Loucy (cell line): Measurements from ENCODE around the gene ANKDD1A.

Experiments used
- H2AFZ ChIP-seq: fragments of 200-600 bp; sonication (generic); 2 replicates; pipeline ENCODE4 v1.6.0; 2016; ENCODE audit warnings: antibody characterized with exemption, mild to moderate bottlenecking, low read length, moderate library complexity
- H3F3A ChIP-seq: fragments of 200-600 bp; 2 replicates; pipeline ENCODE4 v1.6.0; 2016; ENCODE audit warnings: antibody characterized with exemption, low read depth, mild to moderate bottlenecking
- H3K27me3 ChIP-seq: fragments of 200-600 bp; sonication (generic); 2 replicates; pipeline ENCODE4 v1.6.1; 2014; ENCODE audit warnings: low read length, mild to moderate bottlenecking; ENCODE audit not compliant: insufficient read depth, poor library complexity, severe bottlenecking
- H3K36me3 ChIP-seq: fragments of 200-600 bp; sonication (generic); 2 replicates; pipeline ENCODE4 v1.6.1; 2016; ENCODE audit warnings: low read length; ENCODE audit not compliant: insufficient read depth
- H3K4me1 ChIP-seq: fragments of 200-600 bp; sonication (generic); 2 replicates; pipeline ENCODE4 v1.5.1; 2014; ENCODE audit warnings: low read length, mild to moderate bottlenecking; ENCODE audit not compliant: insufficient read depth, poor library complexity, severe bottlenecking
- H3K4me2 ChIP-seq: fragments of 200-600 bp; sonication (generic); 2 replicates; pipeline ENCODE4 v1.6.0; 2014; ENCODE audit warnings: antibody characterized with exemption, low read length, low read depth, mild to moderate bottlenecking; ENCODE audit not compliant: poor library complexity, severe bottlenecking
- H3K4me3 ChIP-seq: fragments of 200-600 bp; sonication (generic); 2 replicates; pipeline ENCODE4 v1.5.1; 2014; ENCODE audit warnings: low read length, mild to moderate bottlenecking, mixed read lengths; ENCODE audit not compliant: poor library complexity, severe bottlenecking
- H3K79me2 ChIP-seq: fragments of 200-600 bp; sonication (generic); 2 replicates; pipeline ENCODE4 v1.6.1; 2014; ENCODE audit warnings: low read length; ENCODE audit not compliant: insufficient read depth
- H3K9ac ChIP-seq: fragments of 200-600 bp; sonication (generic); 2 replicates; pipeline ENCODE4 v1.6.0; 2014; ENCODE audit warnings: mild to moderate bottlenecking, low read depth, low read length, moderate library complexity; ENCODE audit not compliant: poor library complexity, severe bottlenecking
- H3K9me2 ChIP-seq: fragments of 200-600 bp; sonication (generic); replicated peaks from 2 replicates; pipeline ENCODE4 v1.6.1; 2016; ENCODE audit warnings: low read depth, low read length, mixed read lengths
- H3K9me3 ChIP-seq: fragments of 200-600 bp; sonication (generic); 2 replicates; pipeline ENCODE4 v1.6.1; 2014; ENCODE audit warnings: mild to moderate bottlenecking, antibody characterized with exemption, low read length, low read depth; ENCODE audit not compliant: insufficient read depth
- H4K20me1 ChIP-seq: fragments of 200-600 bp; sonication (generic); 2 replicates; pipeline ENCODE4 v1.6.0; 2014; ENCODE audit warnings: antibody characterized with exemption, low read length, mild to moderate bottlenecking; ENCODE audit not compliant: insufficient read depth, poor library complexity, severe bottlenecking
- CTCF ChIP-seq: fragments of 200-600 bp; sonication (generic); conservative IDR thresholded peaks from 2 replicates; pipeline ENCODE4 v1.5.1; 2014; ENCODE audit warnings: mild to moderate bottlenecking, antibody characterized with exemption, low read length
- EZH2phosphoT487 ChIP-seq: fragments of 200-600 bp; IDR thresholded peaks from 2 replicates; pipeline ENCODE4 v1.6.1; 2018; ENCODE audit warnings: antibody characterized with exemption, mild to moderate bottlenecking, moderate library complexity, borderline replicate concordance

The ANKDD1A gene

DNA sequence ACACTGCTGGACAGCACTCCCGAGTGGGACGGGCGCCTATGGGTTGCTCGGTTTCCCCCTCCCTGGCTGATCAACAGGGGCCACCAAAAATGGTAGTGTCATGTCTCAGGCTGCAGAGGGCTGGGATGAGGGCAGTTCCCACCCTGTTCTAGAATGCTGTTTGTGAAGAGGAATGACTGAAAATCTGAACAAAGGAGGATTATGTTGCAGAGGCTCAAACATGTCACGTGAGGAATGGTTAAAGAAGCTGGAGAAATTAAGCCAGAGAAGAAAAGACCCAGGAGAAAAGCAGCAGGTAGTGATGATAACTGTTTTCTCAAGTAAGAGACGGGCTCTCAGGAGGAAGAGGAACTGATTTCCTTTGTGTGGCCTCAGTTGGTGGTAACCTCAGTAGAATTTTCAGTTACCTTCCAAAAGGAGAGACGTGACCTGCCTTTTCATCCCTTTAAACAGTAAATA lies 67.6 kb downstream of the ANKDD1A start:
- H3K4me2 ChIP-seq, result no peak overlapping the region
- no peak overlapping the region for H2AFZ ChIP-seq
- TF ChIP-seq CTCF, result no peak
- no peak for TF ChIP-seq EZH2phosphoT487
- H3F3A ChIP-seq, result no peaks in the 10 kb centered on the region
- peaks cover 4% of the 10 kb centered on the region for H3K4me1 ChIP-seq
- H4K20me1 ChIP-seq, result peaks cover 2% of the 10 kb centered on the region
- no peaks in the 10 kb centered on the region for H3K27me3 ChIP-seq
- no peaks in the 10 kb centered on the region for H3K9me3 ChIP-seq
- H3K4me3 ChIP-seq, result no peak overlapping the region
- H3K79me2 ChIP-seq, result peaks cover 4% of the 10 kb centered on the region; the same call in 1 of the 2 replicates
- H3K36me3 ChIP-seq, result peaks cover 21% of the 10 kb centered on the region; the same call in 1 of the 2 replicates
- H3K9me2 ChIP-seq, result no peaks in the 10 kb centered on the region
- no peak overlapping the region for H3K9ac ChIP-seq

DNA sequence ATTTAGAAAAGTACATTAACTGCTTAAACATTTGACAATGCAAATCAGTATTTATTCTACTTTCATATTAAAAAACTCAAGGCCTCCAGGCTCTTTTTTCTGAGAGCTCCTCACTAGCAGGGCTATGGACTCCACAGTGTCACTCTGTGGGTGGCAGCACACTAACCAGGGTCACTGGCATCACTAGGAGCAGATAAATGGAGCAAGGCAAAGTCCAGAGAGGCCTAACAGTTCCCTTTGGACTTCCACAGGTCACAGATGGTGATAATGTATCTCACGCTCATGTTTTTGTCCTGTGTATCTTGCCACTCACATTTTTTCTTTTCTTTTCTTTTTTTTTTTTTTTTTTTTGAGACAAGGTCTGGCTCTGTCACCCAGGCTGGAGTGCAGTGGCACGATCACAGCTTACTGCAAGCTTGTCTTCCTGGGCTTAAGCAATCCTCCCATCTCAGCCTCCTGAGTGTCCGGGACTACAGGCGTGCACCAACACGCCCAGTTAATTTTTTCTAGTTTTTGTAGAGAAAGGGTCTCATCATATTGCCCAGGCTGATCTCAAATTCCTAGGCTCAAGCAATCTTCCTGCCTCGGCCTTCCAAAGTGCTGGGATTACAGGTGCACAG lies 70.2 kb downstream of the ANKDD1A start:
- Histone ChIP-seq H3K9me2 (no peaks in the 10 kb centered on the region), H4K20me1 (peaks cover 4% of the 10 kb centered on the region), H2AFZ (no peak overlapping the region), H3K9me3 (no peaks in the 10 kb centered on the region), H3K36me3 (peaks cover 6% of the 10 kb centered on the region; the same call in 1 of the 2 replicates), H3K27me3 (no peaks in the 10 kb centered on the region), H3K4me1 (peaks cover 22% of the 10 kb centered on the region), H3K4me3 (no peak overlapping the region), H3K9ac (no peak overlapping the region), H3F3A (no peaks in the 10 kb centered on the region), H3K4me2 (no peak overlapping the region), H3K79me2 (peaks cover 17% of the 10 kb centered on the region; the same call in 1 of the 2 replicates)
- no peak for TF ChIP-seq CTCF

DNA sequence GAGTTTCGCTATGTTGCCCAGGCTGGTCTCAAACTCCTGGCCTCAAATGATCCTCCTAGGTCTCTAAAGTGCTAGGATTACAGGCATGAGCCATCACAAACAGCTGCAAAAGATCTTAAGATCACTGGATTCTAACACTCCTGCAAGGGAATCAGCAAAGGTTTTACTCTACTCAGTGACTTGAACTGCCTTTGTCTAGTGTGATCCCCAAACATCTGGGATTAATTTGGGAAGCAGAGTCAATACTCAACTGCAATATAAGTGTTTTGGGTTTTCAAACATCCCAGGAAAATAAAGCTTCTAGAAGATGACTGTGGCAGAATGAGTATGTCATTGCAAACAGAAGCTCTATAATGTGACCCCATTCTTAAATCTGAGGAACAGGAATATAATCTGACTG lies 70.8 kb downstream of the ANKDD1A start:
- Histone ChIP-seq H4K20me1 (peaks cover 8% of the 10 kb centered on the region), H3K4me2 (no peak overlapping the region), H3K79me2 (peaks cover 17% of the 10 kb centered on the region; the same call in 1 of the 2 replicates), H3K9ac (no peak overlapping the region), H2AFZ (no peak overlapping the region), H3K9me2 (no peaks in the 10 kb centered on the region), H3K4me3 (no peak overlapping the region), H3K36me3 (peaks cover 6% of the 10 kb centered on the region; the same call in 1 of the 2 replicates), H3K27me3 (no peaks in the 10 kb centered on the region), H3K9me3 (no peaks in the 10 kb centered on the region), H3K4me1 (peaks cover 28% of the 10 kb centered on the region), H3F3A (no peaks in the 10 kb centered on the region; the same call in 1 of the 2 replicates)
- no peak for TF ChIP-seq EZH2phosphoT487
- no peak for TF ChIP-seq CTCF
